PFSK-1 (cell line): ENCODE measurements around the gene DIAPH1.

ENCODE experiments used
- POLR2AphosphoS5 ChIP-seq: IDR thresholded peaks from 2 replicates; pipeline ENCODE4 v1.6.1; 2012; ENCODE audit warnings: low read depth, mild to moderate bottlenecking, control low read depth, low read length, moderate library complexity
- TF ChIP-seq, protein P1 (sequence below), 2 experiments: IDR thresholded peaks; 2 replicates each; pipeline versions ENCODE4 v1.6.1 to v1.8.0; 2011 to 2012; ENCODE audit warnings: low read depth in 2 of 2, low read length in 2 of 2, control low read depth in 1 of 2, inconsistent platforms in 1 of 2, mild to moderate bottlenecking in 1 of 2, moderate library complexity in 1 of 2; ENCODE audit not compliant: insufficient read depth in 1 of 2

DNA sequence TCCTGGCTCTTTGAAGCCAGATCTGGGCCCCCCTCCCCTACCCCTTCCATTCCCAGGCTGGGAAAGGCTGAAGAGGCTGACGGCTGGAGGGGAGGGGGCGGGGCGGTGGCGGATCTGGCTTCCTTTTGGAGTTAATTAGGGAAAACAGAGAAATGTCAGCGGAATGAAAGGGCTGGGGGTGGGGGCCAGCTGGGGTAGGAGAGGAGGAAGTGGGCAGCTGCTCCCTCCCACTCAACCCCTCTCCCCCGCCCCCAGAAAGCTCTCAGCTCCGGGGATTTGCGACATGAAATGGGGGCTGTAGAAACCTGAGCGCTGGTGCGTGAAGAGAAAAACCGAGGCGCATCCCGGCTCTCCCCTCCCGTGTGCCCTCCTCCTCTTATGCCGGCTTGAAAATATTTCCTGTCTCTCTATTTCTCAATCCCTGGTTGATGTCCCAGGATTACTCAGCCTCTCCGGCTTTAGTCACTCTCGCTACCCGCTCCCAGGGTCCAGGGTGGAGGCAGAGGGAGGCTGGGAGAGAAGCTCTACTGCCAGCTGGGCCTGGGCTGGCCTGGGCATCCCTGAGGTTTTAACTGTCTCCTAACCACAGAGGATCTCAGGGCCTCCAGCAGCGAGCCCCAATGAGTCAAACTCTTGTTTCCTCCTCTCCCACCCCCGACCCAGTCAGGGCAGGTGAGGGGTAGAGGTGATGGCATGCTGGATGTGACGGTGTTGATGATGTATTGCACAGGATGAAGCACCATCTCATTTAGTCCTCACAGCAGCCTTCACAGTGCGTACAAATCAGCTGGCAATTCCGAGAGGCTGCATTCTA lies 109.8 kb downstream of the DIAPH1 start:
- TF ChIP-seq POLR2AphosphoS5: peak; percentile 24; the same call in 1 of the 2 replicates
- TF ChIP-seq, protein P1, sequence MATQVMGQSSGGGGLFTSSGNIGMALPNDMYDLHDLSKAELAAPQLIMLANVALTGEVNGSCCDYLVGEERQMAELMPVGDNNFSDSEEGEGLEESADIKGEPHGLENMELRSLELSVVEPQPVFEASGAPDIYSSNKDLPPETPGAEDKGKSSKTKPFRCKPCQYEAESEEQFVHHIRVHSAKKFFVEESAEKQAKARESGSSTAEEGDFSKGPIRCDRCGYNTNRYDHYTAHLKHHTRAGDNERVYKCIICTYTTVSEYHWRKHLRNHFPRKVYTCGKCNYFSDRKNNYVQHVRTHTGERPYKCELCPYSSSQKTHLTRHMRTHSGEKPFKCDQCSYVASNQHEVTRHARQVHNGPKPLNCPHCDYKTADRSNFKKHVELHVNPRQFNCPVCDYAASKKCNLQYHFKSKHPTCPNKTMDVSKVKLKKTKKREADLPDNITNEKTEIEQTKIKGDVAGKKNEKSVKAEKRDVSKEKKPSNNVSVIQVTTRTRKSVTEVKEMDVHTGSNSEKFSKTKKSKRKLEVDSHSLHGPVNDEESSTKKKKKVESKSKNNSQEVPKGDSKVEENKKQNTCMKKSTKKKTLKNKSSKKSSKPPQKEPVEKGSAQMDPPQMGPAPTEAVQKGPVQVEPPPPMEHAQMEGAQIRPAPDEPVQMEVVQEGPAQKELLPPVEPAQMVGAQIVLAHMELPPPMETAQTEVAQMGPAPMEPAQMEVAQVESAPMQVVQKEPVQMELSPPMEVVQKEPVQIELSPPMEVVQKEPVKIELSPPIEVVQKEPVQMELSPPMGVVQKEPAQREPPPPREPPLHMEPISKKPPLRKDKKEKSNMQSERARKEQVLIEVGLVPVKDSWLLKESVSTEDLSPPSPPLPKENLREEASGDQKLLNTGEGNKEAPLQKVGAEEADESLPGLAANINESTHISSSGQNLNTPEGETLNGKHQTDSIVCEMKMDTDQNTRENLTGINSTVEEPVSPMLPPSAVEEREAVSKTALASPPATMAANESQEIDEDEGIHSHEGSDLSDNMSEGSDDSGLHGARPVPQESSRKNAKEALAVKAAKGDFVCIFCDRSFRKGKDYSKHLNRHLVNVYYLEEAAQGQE (IDR thresholded peaks at IDR 0.05; ENCODE audit: insufficient read depth in 1 of 2, low read depth in 2 of 2, low read length in 2 of 2): peak in 1 of 2 experiments; percentile 27; a peak in 1 of 4 replicates
